A549 (cell line): ENCODE results near the gene GHRHR. TPM values are rescaled to one million over a fixed set of nuclear protein-coding genes. Genes with fewer than 3 reads are reported as not detected.

Source experiments
- ATAC-seq, 2 experiments: fragments of 200-7000 bp in 1 of 2; fragments of >200 bp in 1 of 2; cut with Nextera tagmentation in 1 of 2; cut with Tn5 transposase in 1 of 2; 3 replicates each; pipeline versions ENCODE4 v1.8.0 to v1.9.1; 2018 to 2020; ENCODE audit warnings: mild to moderate bottlenecking in 1 of 2, moderate library complexity in 1 of 2
- CTCF ChIA-PET: fragments of 300-600 bp; sonication (Branson Sonifier 250); formaldehyde crosslinking; extraction: SDS; loops from one replicate; lab custom pipeline; 2021; ENCODE audit warnings: antibody characterized with exemption, inconsistent platforms; lab: Yijun Ruan, JAX
- POLR2A ChIA-PET: fragments of 350-600 bp; formaldehyde crosslinking; extraction: SDS; loops from one replicate; lab custom pipeline; 2021; ENCODE audit warnings: antibody characterized with exemption, inconsistent platforms; lab: Yijun Ruan, JAX
- DNase-seq, 2 experiments: peaks; one replicate each; pipeline versions ENCODE4 v3.0.0 to v3.0.0-alpha.2; 2011 to 2016; ENCODE audit warnings: low read depth in 1 of 2, low spot score in 1 of 2
- FAIRE-seq: peaks from 2 replicates; lab custom pipeline; 2011; peaks lifted over from hg19 to GRCh38; lab: Jason Lieb, UNC
- H3K27ac ChIP-seq, 2 experiments: fragments of >200 bp; sonication (Bioruptor Twin); formaldehyde crosslinking; 3 replicates each; pipeline ENCODE4 v1.5.1; 2016 to 2017
- H3K4me1 ChIP-seq: fragments of >200 bp; sonication (Bioruptor Twin); formaldehyde crosslinking; 3 replicates; pipeline ENCODE4 v1.6.1; 2016
- H3K4me2 ChIP-seq: fragments of >200 bp; sonication (Bioruptor Twin); formaldehyde crosslinking; 3 replicates; pipeline ENCODE4 v1.6.1; 2016
- H3K4me3 ChIP-seq: fragments of >200 bp; sonication (Bioruptor Twin); formaldehyde crosslinking; 3 replicates; pipeline ENCODE4 v1.5.1; 2016
- H3K9me3 ChIP-seq: fragments of >200 bp; sonication (Bioruptor Twin); formaldehyde crosslinking; 3 replicates; pipeline ENCODE4 v1.6.1; 2016
- CBX2 ChIP-seq: fragments of 200-600 bp; sonication (generic); IDR thresholded peaks from 2 replicates; pipeline ENCODE4 v1.6.1; 2016; ENCODE audit warnings: low read depth, mild to moderate bottlenecking, borderline replicate concordance
- EHMT2 ChIP-seq: fragments of 200-600 bp; sonication (generic); IDR thresholded peaks from 2 replicates; pipeline ENCODE4 v1.6.1; 2016; ENCODE audit warnings: antibody characterized with exemption, low read depth, mild to moderate bottlenecking, moderate library complexity
- FOSL2 ChIP-seq, 2 experiments: fragments of 450-650 bp in 1 of 2; fragments of >200 bp in 1 of 2; sonication (Bioruptor Twin) in 1 of 2; formaldehyde crosslinking; IDR thresholded peaks; 2 replicates each; pipeline versions ENCODE4 v1.5.0 to v1.6.1; 2016 to 2020; ENCODE audit warnings: mild to moderate bottlenecking in 1 of 2, moderate library complexity in 1 of 2
- HDAC2 ChIP-seq: fragments of 200-600 bp; sonication (generic); IDR thresholded peaks from 2 replicates; pipeline ENCODE4 v1.6.1; 2016
- HOXB13 ChIP-seq: fragments of 250-450 bp; sonication (Bioruptor Pico); IDR thresholded peaks from 2 replicates; pipeline ENCODE4 v1.5.0; 2020; ENCODE audit warnings: low read depth, mild to moderate bottlenecking, moderate library complexity
- JUNB ChIP-seq: fragments of >200 bp; sonication (Bioruptor Twin); formaldehyde crosslinking; IDR thresholded peaks from 2 replicates; pipeline ENCODE4 v1.6.1; 2016
- KDM5A ChIP-seq: fragments of 200-600 bp; sonication (generic); IDR thresholded peaks from 2 replicates; pipeline ENCODE4 v1.6.1; 2016; ENCODE audit warnings: antibody characterized with exemption, mild to moderate bottlenecking
- MYC ChIP-seq: IDR thresholded peaks from 2 replicates; pipeline ENCODE4 v1.6.1; 2012; ENCODE audit warnings: mild to moderate bottlenecking, inconsistent platforms, low read length, improper control_type of control experiment, borderline replicate concordance
- NFE2L2 ChIP-seq: fragments of 150-350 bp; conservative IDR thresholded peaks from 2 replicates; pipeline ENCODE4 v1.6.1; 2014; ENCODE audit warnings: low read length
- NR3C1 ChIP-seq: fragments of >200 bp; sonication (Bioruptor Twin); formaldehyde crosslinking; IDR thresholded peaks from 3 replicates; pipeline ENCODE4 v1.6.1; 2017
- POLR2A ChIP-seq: IDR thresholded peaks from 2 replicates; pipeline ENCODE4 v1.6.1; 2012; ENCODE audit warnings: mild to moderate bottlenecking, low read length
- REST ChIP-seq: fragments of 200-600 bp; sonication (generic); IDR thresholded peaks from 2 replicates; pipeline ENCODE4 v1.6.1; 2016; ENCODE audit warnings: antibody characterized with exemption, mild to moderate bottlenecking, moderate library complexity
- RNF2 ChIP-seq: fragments of 200-600 bp; sonication (generic); IDR thresholded peaks from 2 replicates; pipeline ENCODE4 v1.6.1; 2016; ENCODE audit warnings: low read depth, mild to moderate bottlenecking, antibody characterized with exemption, moderate library complexity, borderline replicate concordance
- SREBF2 ChIP-seq: fragments of 450-650 bp; IDR thresholded peaks from 2 replicates; pipeline ENCODE4 v1.6.1; 2014; ENCODE audit warnings: mild to moderate bottlenecking, moderate library complexity
- TFCP2L1 ChIP-seq: fragments of 250-450 bp; sonication (Bioruptor Pico); IDR thresholded peaks from 2 replicates; pipeline ENCODE4 v1.5.0; 2021; ENCODE audit warnings: mild to moderate bottlenecking
- ZNF302 ChIP-seq: fragments of 250-450 bp; sonication (Bioruptor Pico); IDR thresholded peaks from 2 replicates; pipeline ENCODE4 v1.9.0; 2021; ENCODE audit warnings: inconsistent platforms, mild to moderate bottlenecking, moderate library complexity
- ZSCAN20 ChIP-seq: fragments of 250-450 bp; sonication (Bioruptor Pico); IDR thresholded peaks from 2 replicates; pipeline ENCODE4 v1.8.0; 2022; ENCODE audit warnings: mild to moderate bottlenecking, moderate library complexity
- WGBS: methylation state at CpG from one replicate; pipeline ENCODE4 v1.1.6; 2017; ENCODE audit errors: missing lambda C conversion rate; 5-methylcytosine and 5-hydroxymethylcytosine counted together
- polyA plus RNA-seq, 4 experiments: library from polyadenylated mRNA; depleted of rRNA in 3 of 4; stranded (reverse); fragments of >200 nt; fragmentation: RNase III in 1 of 4; extraction: RNeasy Plus Mini Kit Qiagen cat#74134 plus additional on column Dnase treatment in 1 of 4; gene quantifications; 2 replicates in 3 of 4; 3 replicates in 1 of 4; pipeline ENCODE4 v1.2.3, GENCODE V29; 2011 to 2017
- TF ChIP-seq, protein P1 (sequence below): fragments of 450-650 bp; IDR thresholded peaks from 2 replicates; pipeline ENCODE4 v1.6.1; 2014; ENCODE audit warnings: antibody characterized with exemption
- TF ChIP-seq, protein P2 (sequence below): IDR thresholded peaks from 2 replicates; pipeline ENCODE4 v1.6.1; 2012; ENCODE audit warnings: low read depth, borderline replicate concordance

The GHRHR gene
- polyA plus RNA-seq, 2 of the 4 experiments (the other 2 are of a cell fraction) = not detected

GRCh38 chr7:31003097-31003496 lies 39.3 kb downstream of the GHRHR start:
- no peaks in the 10 kb centered on the region for H3K4me1 ChIP-seq
- ChIA-PET POLR2A (no interaction called here), CTCF (interaction anchor here (0.8 to 3.0 kb wide), 4 partner anchors 13 to 121 kb away, joined by 3 to 8 read pairs (median 4); no protein-coding TSS in a partner anchor)
- no peak overlapping the region for H3K27ac ChIP-seq
- H3K4me2 ChIP-seq = no peak overlapping the region
- no peak for DNase-seq
- TF ChIP-seq EHMT2 (no peak), SREBF2 (no peak), CBX2 (no peak), NFE2L2 (no peak)
- TF ChIP-seq, all 56 proteins: peak for 0
- FAIRE-seq (no peak), ATAC-seq (no peak)
- no peaks in the 10 kb centered on the region for H3K9me3 ChIP-seq
- WGBS = 12% methylated on average over 2 of the region's 2 CpGs
- H3K4me3 ChIP-seq = no peak overlapping the region

GRCh38 chr7:31003721-31004120 lies 40.0 kb downstream of the GHRHR start:
- 72% methylated on average over 5 of the region's 6 CpGs for WGBS
- no peak for DNase-seq
- no peaks in the 10 kb centered on the region for H3K4me1 ChIP-seq
- ChIA-PET CTCF (interaction anchor here (0.8 to 3.0 kb wide), 4 partner anchors 13 to 120 kb away, joined by 3 to 8 read pairs (median 4); no protein-coding TSS in a partner anchor), POLR2A (no interaction called here)
- FAIRE-seq = no peak
- no peak overlapping the region for H3K4me3 ChIP-seq
- TF ChIP-seq FOSL2 (IDR thresholded peaks at IDR 0.05) = no peak
- peak; percentile 15; the same call in 1 of the 2 replicates for TF ChIP-seq FOSL2 (CRISPR knock-in tag; IDR thresholded peaks at IDR 0.05)
- no peak for TF ChIP-seq MYC
- H3K27ac ChIP-seq = no peak overlapping the region
- no peaks in the 10 kb centered on the region for H3K9me3 ChIP-seq
- ATAC-seq = no peak
- no peak overlapping the region for H3K4me2 ChIP-seq

- ATAC-seq (no peak), FAIRE-seq (no peak), DNase-seq (no peak)
- no peak overlapping the region for H3K27ac ChIP-seq
- ChIA-PET CTCF (interaction anchor here (1.1 to 3.0 kb wide), 4 partner anchors 19 to 119 kb away, joined by 3 to 8 read pairs (median 4); no protein-coding TSS in a partner anchor), POLR2A (no interaction called here)
- no peaks in the 10 kb centered on the region for H3K9me3 ChIP-seq
- no peaks in the 10 kb centered on the region for H3K4me1 ChIP-seq
- no peak overlapping the region for H3K4me3 ChIP-seq
- 0% methylated on average over 1 of the region's 1 CpG for WGBS
- no peak overlapping the region for H3K4me2 ChIP-seq
- TF ChIP-seq, protein P1, sequence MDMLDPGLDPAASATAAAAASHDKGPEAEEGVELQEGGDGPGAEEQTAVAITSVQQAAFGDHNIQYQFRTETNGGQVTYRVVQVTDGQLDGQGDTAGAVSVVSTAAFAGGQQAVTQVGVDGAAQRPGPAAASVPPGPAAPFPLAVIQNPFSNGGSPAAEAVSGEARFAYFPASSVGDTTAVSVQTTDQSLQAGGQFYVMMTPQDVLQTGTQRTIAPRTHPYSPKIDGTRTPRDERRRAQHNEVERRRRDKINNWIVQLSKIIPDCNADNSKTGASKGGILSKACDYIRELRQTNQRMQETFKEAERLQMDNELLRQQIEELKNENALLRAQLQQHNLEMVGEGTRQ = no peak
- TF ChIP-seq REST (no peak), NR3C1 (no peak), RNF2 (no peak), JUNB (no peak), HDAC2 (no peak), TFCP2L1 (CRISPR knock-in tag) (no peak), POLR2A (no peak), KDM5A (no peak), MYC (no peak), HOXB13 (no peak), ZSCAN20 (no peak), ZNF302 (CRISPR knock-in tag) (no peak), FOSL2 (IDR thresholded peaks at IDR 0.05) (no peak), FOSL2 (CRISPR knock-in tag; IDR thresholded peaks at IDR 0.05) (no peak)
- TF ChIP-seq, protein P2, sequence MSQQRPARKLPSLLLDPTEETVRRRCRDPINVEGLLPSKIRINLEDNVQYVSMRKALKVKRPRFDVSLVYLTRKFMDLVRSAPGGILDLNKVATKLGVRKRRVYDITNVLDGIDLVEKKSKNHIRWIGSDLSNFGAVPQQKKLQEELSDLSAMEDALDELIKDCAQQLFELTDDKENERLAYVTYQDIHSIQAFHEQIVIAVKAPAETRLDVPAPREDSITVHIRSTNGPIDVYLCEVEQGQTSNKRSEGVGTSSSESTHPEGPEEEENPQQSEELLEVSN = no peak
Observed at GRCh38 chr7:31004393-31004792, 40.6 kb downstream of the GHRHR start.
